Neural crest cell (in vitro differentiated cells): ENCODE measurements around the gene DNAH11. TPM values are rescaled to one million over a fixed set of nuclear protein-coding genes. Genes with fewer than 3 reads are reported as not detected.

Experiments used
- DNase-seq: peaks from one replicate; pipeline ENCODE4 v3.0.0; 2021; ENCODE audit warnings: low read depth, mixed read lengths, low spot score
- H3K27ac Mint-ChIP-seq: one replicate; pipeline ENCODE4 v1.8.0; 2021; ENCODE audit warnings: mild to moderate bottlenecking, mixed read lengths; ENCODE audit not compliant: unreplicated experiment
- H3K27me3 Mint-ChIP-seq: 2 replicates; pipeline ENCODE4 v1.8.0; 2021; ENCODE audit warnings: low read depth, mild to moderate bottlenecking, mixed read lengths
- H3K36me3 Mint-ChIP-seq: 2 replicates; pipeline ENCODE4 v1.8.0; 2021; ENCODE audit warnings: low read depth, mild to moderate bottlenecking, mixed read lengths
- H3K4me1 Mint-ChIP-seq: 2 replicates; pipeline ENCODE4 v1.8.0; 2021; ENCODE audit warnings: mixed read lengths
- H3K4me3 Mint-ChIP-seq: one replicate; pipeline ENCODE4 v1.8.0; 2021; ENCODE audit warnings: mild to moderate bottlenecking, mixed read lengths
- H3K9me3 Mint-ChIP-seq: 2 replicates; pipeline ENCODE4 v1.8.0; 2021; ENCODE audit warnings: mixed read lengths
- total RNA-seq: library from RNA; stranded (reverse); gene quantifications from 2 replicates; pipeline ENCODE4 v1.2.1, GENCODE V29; 2021
- TF ChIP-seq, protein P1 (sequence below): fragments of 200-600 bp; sonication (generic); conservative IDR thresholded peaks from 2 replicates; pipeline ENCODE4 v1.5.0; 2021; ENCODE audit warnings: antibody characterized with exemption, mild to moderate bottlenecking

The DNAH11 gene
- total RNA-seq, 1 donor from 2014 or later, result 0.63 TPM

DNA sequence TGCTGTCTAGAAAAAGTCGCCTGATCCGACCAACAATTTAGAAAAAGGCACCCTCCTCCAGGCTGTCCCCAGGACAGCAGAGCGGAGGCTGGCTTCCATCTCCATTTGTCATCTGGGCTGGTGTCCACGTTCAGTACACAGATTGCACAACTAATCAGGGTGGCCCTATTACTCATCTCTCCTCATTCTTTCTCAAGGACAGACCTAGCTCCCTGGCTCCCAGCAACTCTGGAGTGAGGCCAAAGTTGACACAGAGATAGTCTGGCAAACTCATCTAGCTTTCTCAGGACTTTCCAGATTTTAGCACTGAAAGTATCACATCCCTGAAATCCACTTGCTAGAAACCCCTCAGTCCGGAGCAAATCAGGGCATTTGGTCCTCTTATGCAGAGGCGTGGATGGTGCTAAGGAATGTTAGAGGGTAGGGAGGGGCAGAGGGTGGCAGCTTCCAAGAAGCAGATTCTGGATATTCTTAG is 75.1 kb downstream of the DNAH11 start:
- TF ChIP-seq, protein P1, sequence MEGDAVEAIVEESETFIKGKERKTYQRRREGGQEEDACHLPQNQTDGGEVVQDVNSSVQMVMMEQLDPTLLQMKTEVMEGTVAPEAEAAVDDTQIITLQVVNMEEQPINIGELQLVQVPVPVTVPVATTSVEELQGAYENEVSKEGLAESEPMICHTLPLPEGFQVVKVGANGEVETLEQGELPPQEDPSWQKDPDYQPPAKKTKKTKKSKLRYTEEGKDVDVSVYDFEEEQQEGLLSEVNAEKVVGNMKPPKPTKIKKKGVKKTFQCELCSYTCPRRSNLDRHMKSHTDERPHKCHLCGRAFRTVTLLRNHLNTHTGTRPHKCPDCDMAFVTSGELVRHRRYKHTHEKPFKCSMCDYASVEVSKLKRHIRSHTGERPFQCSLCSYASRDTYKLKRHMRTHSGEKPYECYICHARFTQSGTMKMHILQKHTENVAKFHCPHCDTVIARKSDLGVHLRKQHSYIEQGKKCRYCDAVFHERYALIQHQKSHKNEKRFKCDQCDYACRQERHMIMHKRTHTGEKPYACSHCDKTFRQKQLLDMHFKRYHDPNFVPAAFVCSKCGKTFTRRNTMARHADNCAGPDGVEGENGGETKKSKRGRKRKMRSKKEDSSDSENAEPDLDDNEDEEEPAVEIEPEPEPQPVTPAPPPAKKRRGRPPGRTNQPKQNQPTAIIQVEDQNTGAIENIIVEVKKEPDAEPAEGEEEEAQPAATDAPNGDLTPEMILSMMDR, result no peak
- Mint-ChIP-seq H3K27ac (no peak overlapping the region), H3K27me3 (no peaks in the 10 kb centered on the region), H3K36me3 (no peaks in the 10 kb centered on the region), H3K4me1 (no peaks in the 10 kb centered on the region), H3K4me3 (no peak overlapping the region), H3K9me3 (no peaks in the 10 kb centered on the region)
- no peak for DNase-seq

DNA sequence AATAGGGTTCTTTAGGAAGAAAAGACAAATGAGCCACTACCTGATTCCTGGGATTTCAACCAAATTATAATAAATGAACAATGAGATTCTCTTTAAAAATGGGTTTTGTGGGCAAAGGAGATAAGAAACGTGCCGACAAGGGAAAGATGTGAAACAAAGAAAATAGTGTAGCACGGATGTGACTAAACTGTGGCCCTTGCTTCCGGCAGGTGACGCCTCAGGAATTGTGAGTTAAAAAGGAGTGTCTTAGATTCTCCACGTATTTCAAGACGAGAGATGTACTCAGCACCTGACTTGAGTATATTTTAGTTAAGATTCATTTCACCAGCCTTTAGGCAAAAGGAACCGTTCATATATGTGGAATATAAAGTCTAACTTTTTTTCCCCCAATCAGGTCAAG is 75.9 kb downstream of the DNAH11 start:
- Mint-ChIP-seq H3K27me3 (no peaks in the 10 kb centered on the region), H3K36me3 (no peaks in the 10 kb centered on the region), H3K9me3 (no peaks in the 10 kb centered on the region), H3K4me3 (no peak overlapping the region), H3K27ac (no peak overlapping the region), H3K4me1 (no peaks in the 10 kb centered on the region)
- TF ChIP-seq, protein P1, result no peak
- DNase-seq, result no peak

DNA sequence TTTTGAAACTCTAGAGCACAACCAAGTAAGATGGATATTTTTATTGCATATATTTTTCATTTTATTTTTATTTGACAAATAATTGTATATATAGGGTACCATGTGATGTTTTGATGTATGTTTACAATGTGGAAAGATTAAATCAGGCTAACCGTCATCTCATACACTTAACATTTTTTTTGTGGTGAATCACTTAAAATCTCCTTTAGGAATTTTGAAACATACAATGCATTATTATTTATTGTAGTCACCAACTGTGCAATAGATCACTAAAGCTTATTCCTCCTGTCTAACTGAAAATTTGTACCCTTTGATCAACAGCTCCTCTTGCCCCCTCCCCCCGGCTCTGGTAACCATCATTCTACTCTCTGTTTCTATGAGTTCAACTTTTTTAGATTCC is 77.2 kb downstream of the DNAH11 start:
- H3K4me1 Mint-ChIP-seq, result no peaks in the 10 kb centered on the region
- no peak overlapping the region for H3K27ac Mint-ChIP-seq
- H3K9me3 Mint-ChIP-seq, result no peaks in the 10 kb centered on the region
- TF ChIP-seq, protein P1, result no peak
- DNase-seq, result no peak
- no peaks in the 10 kb centered on the region for H3K36me3 Mint-ChIP-seq
- no peaks in the 10 kb centered on the region for H3K27me3 Mint-ChIP-seq
- no peak overlapping the region for H3K4me3 Mint-ChIP-seq

DNA sequence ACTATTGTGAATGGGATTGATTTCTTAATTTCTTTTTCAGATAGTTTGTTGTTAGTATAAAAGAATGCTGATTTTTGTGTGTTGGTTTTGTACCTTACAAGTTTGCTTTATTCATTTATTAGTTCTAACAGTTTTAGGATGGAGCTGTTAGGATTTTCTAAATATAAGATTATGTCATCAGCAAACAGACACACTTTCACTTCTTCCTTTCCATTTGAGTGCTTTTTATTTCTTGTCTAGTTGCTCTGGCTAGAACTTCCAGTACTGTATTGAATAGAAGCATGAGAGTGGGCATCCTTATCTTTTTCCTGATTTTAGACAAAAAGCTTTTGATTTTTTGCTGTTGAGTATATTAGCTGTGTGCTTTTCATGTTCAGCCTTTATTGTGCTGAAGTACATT is 81.5 kb downstream of the DNAH11 start:
- H3K4me1 Mint-ChIP-seq, result no peaks in the 10 kb centered on the region
- no peak overlapping the region for H3K4me3 Mint-ChIP-seq
- no peaks in the 10 kb centered on the region for H3K27me3 Mint-ChIP-seq
- DNase-seq, result no peak
- H3K27ac Mint-ChIP-seq, result no peak overlapping the region
- no peaks in the 10 kb centered on the region for H3K9me3 Mint-ChIP-seq
- TF ChIP-seq, protein P1, result no peak
- no peaks in the 10 kb centered on the region for H3K36me3 Mint-ChIP-seq

DNA sequence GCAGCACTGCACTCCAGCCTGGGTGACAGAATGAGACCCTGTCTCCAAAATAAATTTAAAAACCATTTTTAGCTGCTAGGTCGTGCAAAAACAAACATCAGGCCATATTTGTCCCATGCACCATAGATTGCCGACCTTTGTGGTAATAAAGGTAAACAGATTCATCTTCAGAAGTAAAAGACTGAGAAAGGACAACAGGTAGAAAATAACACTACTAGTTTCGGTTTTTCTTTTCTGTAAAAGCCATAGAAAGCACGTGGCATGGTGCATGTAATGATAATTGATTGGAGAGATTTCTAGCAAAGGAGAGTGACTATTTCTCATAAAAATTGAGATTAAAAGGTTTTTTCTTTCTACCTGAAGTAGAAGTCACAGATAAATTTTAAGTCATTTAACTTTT is 93.9 kb downstream of the DNAH11 start:
- Mint-ChIP-seq H3K27me3 (peaks cover 9% of the 10 kb centered on the region), H3K9me3 (peaks cover 5% of the 10 kb centered on the region), H3K27ac (no peak overlapping the region), H3K36me3 (no peaks in the 10 kb centered on the region), H3K4me1 (peaks cover 2% of the 10 kb centered on the region), H3K4me3 (no peak overlapping the region)
- TF ChIP-seq, protein P1, result no peak
- DNase-seq, result no peak
